IgD-negative memory B cell (primary cell): ENCODE data around the gene CLDN6. TPM values are rescaled to one million over a fixed set of nuclear protein-coding genes. Genes with fewer than 3 reads are reported as not detected.
A peak's percentile ranks its signal among the peaks of the same experiment; 100 is the strongest.

Experiments used
- H3K27ac Mint-ChIP-seq, 3 donors: one replicate each; pipeline ENCODE4 v1.8.0; 2020 to 2022; ENCODE audit warnings: mild to moderate bottlenecking in 3 of 3, mixed read lengths in 3 of 3, moderate library complexity in 1 of 3
- H3K27me3 Mint-ChIP-seq: one replicate; pipeline ENCODE4 v1.8.0; 2021; ENCODE audit warnings: mixed read lengths
- H3K36me3 Mint-ChIP-seq: one replicate; pipeline ENCODE4 v1.8.0; 2020; ENCODE audit warnings: mild to moderate bottlenecking, mixed read lengths
- H3K4me1 Mint-ChIP-seq, 3 donors: one replicate each; pipeline ENCODE4 v1.8.0; 2020 to 2022; ENCODE audit warnings: mixed read lengths in 3 of 3, mild to moderate bottlenecking in 1 of 3
- H3K4me3 Mint-ChIP-seq, 4 donors: one replicate each; pipeline ENCODE4 v1.8.0; 2020 to 2022; ENCODE audit warnings: mild to moderate bottlenecking in 4 of 4, mixed read lengths in 4 of 4, moderate library complexity in 3 of 4
- H3K9me3 Mint-ChIP-seq, 3 donors: one replicate each; pipeline ENCODE4 v1.8.0; 2020 to 2021; ENCODE audit warnings: mixed read lengths in 3 of 3, mild to moderate bottlenecking in 1 of 3
- polyA plus RNA-seq: library from polyadenylated mRNA; unstranded; fragments of 300-500 nt; fragmentation: Illumina TruSeq; gene quantifications from one replicate; pipeline ENCODE4 v1.2.3, GENCODE V29; 2021

CLDN6 gene
- polyA plus RNA-seq, 1 donor from 2014 or later: not detected

- H3K27me3 Mint-ChIP-seq: peaks cover 29% of the 10 kb centered on the region
Observed at GRCh38 chr16:3003582-3004270, 14.3 kb downstream of the CLDN6 start.

GRCh38 chr16:3001316-3001715 is 16.7 kb downstream of the CLDN6 start:
- Mint-ChIP-seq H3K9me3 (no peaks in the 10 kb centered on the region), H3K4me1 (peaks cover 0 to 5% (median 4%) of the 10 kb centered on the region in 3 donors), H3K4me3 (peak overlapping the region in 1 of 4 donors; percentile 39), H3K27ac (peak overlapping the region in 1 of 3 donors; percentile 52), H3K27me3 (peaks cover 15% of the 10 kb centered on the region), H3K36me3 (peaks cover 2% of the 10 kb centered on the region)

More at GRCh38 chr16:3003582-3004270, 14.3 kb downstream of the CLDN6 start:
- Mint-ChIP-seq H3K27ac (peak overlapping the region; percentile 47 to 86 (median 53)), H3K9me3 (no peaks in the 10 kb centered on the region), H3K4me1 (peaks cover 15 to 20% (median 20%) of the 10 kb centered on the region in 3 donors), H3K4me3 (peak overlapping the region; percentile 61 to 88 (median 78)), H3K36me3 (peaks cover 2% of the 10 kb centered on the region)

- Mint-ChIP-seq H3K36me3 (peaks cover 2% of the 10 kb centered on the region), H3K4me1 (peaks cover 0 to 5% (median 4%) of the 10 kb centered on the region in 3 donors), H3K9me3 (no peaks in the 10 kb centered on the region), H3K4me3 (no peak overlapping the region), H3K27ac (peak overlapping the region in 1 of 3 donors; percentile 52), H3K27me3 (peaks cover 11% of the 10 kb centered on the region)
Observed at GRCh38 chr16:3000540-3000939, 17.4 kb downstream of the CLDN6 start.

GRCh38 chr16:2999929-3000328 is 18.1 kb downstream of the CLDN6 start:
- peaks cover 8% of the 10 kb centered on the region for H3K27me3 Mint-ChIP-seq
- no peaks in the 10 kb centered on the region for H3K9me3 Mint-ChIP-seq
- H3K36me3 Mint-ChIP-seq: peaks cover 2% of the 10 kb centered on the region
- H3K4me3 Mint-ChIP-seq: no peak overlapping the region
- no peak overlapping the region for H3K27ac Mint-ChIP-seq
- peaks cover 0 to 5% (median 4%) of the 10 kb centered on the region in 3 donors for H3K4me1 Mint-ChIP-seq

GRCh38 chr16:2996298-2996697 is 21.7 kb downstream of the CLDN6 start:
- Mint-ChIP-seq H3K9me3 (no peaks in the 10 kb centered on the region), H3K36me3 (peaks cover 2% of the 10 kb centered on the region), H3K4me3 (no peak overlapping the region), H3K27ac (no peak overlapping the region), H3K27me3 (peaks cover 6% of the 10 kb centered on the region), H3K4me1 (no peaks in the 10 kb centered on the region)

GRCh38 chr16:2992383-2993081 is 25.5 kb downstream of the CLDN6 start:
- Mint-ChIP-seq H3K36me3 (no peaks in the 10 kb centered on the region), H3K9me3 (no peaks in the 10 kb centered on the region), H3K27ac (no peak overlapping the region), H3K27me3 (no peaks in the 10 kb centered on the region), H3K4me3 (peak overlapping the region in 1 of 4 donors; percentile 28), H3K4me1 (no peaks in the 10 kb centered on the region)

GRCh38 chr16:2991566-2992261 is 26.3 kb downstream of the CLDN6 start:
- Mint-ChIP-seq H3K4me3 (no peak overlapping the region), H3K9me3 (no peaks in the 10 kb centered on the region), H3K36me3 (no peaks in the 10 kb centered on the region), H3K4me1 (no peaks in the 10 kb centered on the region), H3K27ac (no peak overlapping the region), H3K27me3 (no peaks in the 10 kb centered on the region)

GRCh38 chr16:2990891-2991290 is 27.1 kb downstream of the CLDN6 start:
- H3K4me3 Mint-ChIP-seq: no peak overlapping the region
- H3K9me3 Mint-ChIP-seq: no peaks in the 10 kb centered on the region
- no peak overlapping the region for H3K27ac Mint-ChIP-seq
- no peaks in the 10 kb centered on the region for H3K36me3 Mint-ChIP-seq
- no peaks in the 10 kb centered on the region for H3K27me3 Mint-ChIP-seq
- H3K4me1 Mint-ChIP-seq: no peaks in the 10 kb centered on the region

- H3K27me3 Mint-ChIP-seq: no peaks in the 10 kb centered on the region
- H3K4me3 Mint-ChIP-seq: no peak overlapping the region
- H3K4me1 Mint-ChIP-seq: peaks cover 0 to 4% (median 2%) of the 10 kb centered on the region in 3 donors
- no peaks in the 10 kb centered on the region for H3K9me3 Mint-ChIP-seq
- no peaks in the 10 kb centered on the region for H3K36me3 Mint-ChIP-seq
- no peak overlapping the region for H3K27ac Mint-ChIP-seq
Observed at GRCh38 chr16:2988590-2989099, 29.3 kb downstream of the CLDN6 start.

- Mint-ChIP-seq H3K4me3 (no peak overlapping the region), H3K36me3 (no peaks in the 10 kb centered on the region), H3K4me1 (peaks cover 0 to 7% (median 4%) of the 10 kb centered on the region in 3 donors), H3K9me3 (no peaks in the 10 kb centered on the region), H3K27ac (no peak overlapping the region), H3K27me3 (no peaks in the 10 kb centered on the region)
Observed at GRCh38 chr16:2987833-2988232, 30.1 kb downstream of the CLDN6 start.

- Mint-ChIP-seq H3K36me3 (no peaks in the 10 kb centered on the region), H3K4me3 (no peak overlapping the region), H3K27me3 (no peaks in the 10 kb centered on the region)
Observed at GRCh38 chr16:2987286-2987685, 30.7 kb downstream of the CLDN6 start.

GRCh38 chr16:2986623-2987188 is 31.3 kb downstream of the CLDN6 start:
- H3K36me3 Mint-ChIP-seq: no peaks in the 10 kb centered on the region
- H3K27me3 Mint-ChIP-seq: no peaks in the 10 kb centered on the region
- no peak overlapping the region for H3K4me3 Mint-ChIP-seq
- H3K9me3 Mint-ChIP-seq: no peaks in the 10 kb centered on the region
- peaks cover 0 to 8% (median 7%) of the 10 kb centered on the region in 3 donors for H3K4me1 Mint-ChIP-seq
- H3K27ac Mint-ChIP-seq: peak overlapping the region in 1 of 3 donors; percentile 18

More at GRCh38 chr16:2987286-2987685, 30.7 kb downstream of the CLDN6 start:
- Mint-ChIP-seq H3K9me3 (no peaks in the 10 kb centered on the region), H3K27ac (no peak overlapping the region), H3K4me1 (peaks cover 0 to 7% (median 7%) of the 10 kb centered on the region in 3 donors)

- Mint-ChIP-seq H3K4me1 (peaks cover 0 to 13% (median 8%) of the 10 kb centered on the region in 3 donors), H3K27ac (no peak overlapping the region), H3K4me3 (no peak overlapping the region), H3K27me3 (no peaks in the 10 kb centered on the region), H3K36me3 (no peaks in the 10 kb centered on the region), H3K9me3 (no peaks in the 10 kb centered on the region)
Observed at GRCh38 chr16:2985893-2986355, 32.1 kb downstream of the CLDN6 start.

- H3K4me3 Mint-ChIP-seq: no peak overlapping the region
- H3K27me3 Mint-ChIP-seq: no peaks in the 10 kb centered on the region
- no peaks in the 10 kb centered on the region for H3K9me3 Mint-ChIP-seq
Observed at GRCh38 chr16:2985462-2985861, 32.5 kb downstream of the CLDN6 start.

More at GRCh38 chr16:2985462-2985861, 32.5 kb downstream of the CLDN6 start:
- Mint-ChIP-seq H3K27ac (no peak overlapping the region), H3K4me1 (peaks cover 0 to 16% (median 8%) of the 10 kb centered on the region in 3 donors), H3K36me3 (no peaks in the 10 kb centered on the region)
